K562 (cell line): Measurements from ENCODE around the gene PLAAT4. TPM values are rescaled to one million over a fixed set of nuclear protein-coding genes. Genes with fewer than 3 reads are reported as not detected.

Experiments
- ATF7 ChIP-seq: fragments of 450-650 bp; IDR thresholded peaks from 2 replicates; pipeline ENCODE4 v1.7.1; 2014; ENCODE audit warnings: mild to moderate bottlenecking, moderate library complexity
- COPS2 ChIP-seq: fragments of 450-650 bp; conservative IDR thresholded peaks from 2 replicates; pipeline ENCODE4 v1.6.1; 2016; ENCODE audit warnings: mild to moderate bottlenecking, moderate library complexity
- GATAD2B ChIP-seq: fragments of 450-650 bp; IDR thresholded peaks from 2 replicates; pipeline ENCODE4 v1.6.1; 2017; ENCODE audit warnings: mild to moderate bottlenecking, borderline replicate concordance
- PML ChIP-seq: IDR thresholded peaks from 2 replicates; pipeline ENCODE4 v1.6.1; 2012; ENCODE audit warnings: low read length, inconsistent platforms
- RFX7 ChIP-seq: fragments of 250-450 bp; sonication (Bioruptor Pico); IDR thresholded peaks from 2 replicates; pipeline ENCODE4 v1.5.1; 2021; ENCODE audit warnings: mild to moderate bottlenecking
- ZBTB1 ChIP-seq: sonication (generic); formaldehyde crosslinking; IDR thresholded peaks from 2 replicates; pipeline ENCODE4 v1.8.1; 2023; ENCODE audit warnings: missing genetic modification reagents, low read depth, mild to moderate bottlenecking, borderline replicate concordance
- ZBTB5 ChIP-seq: fragments of 450-650 bp; IDR thresholded peaks from 2 replicates; pipeline ENCODE4 v1.6.1; 2017; ENCODE audit warnings: antibody characterized with exemption
- ZNF217 ChIP-seq: sonication (generic); formaldehyde crosslinking; IDR thresholded peaks from 2 replicates; pipeline ENCODE4 v1.8.0; 2022; ENCODE audit warnings: mild to moderate bottlenecking, missing genetic modification reagents
- polyA plus RNA-seq, 8 experiments: library from polyadenylated mRNA; depleted of rRNA in 4 of 8; stranded (reverse) in 5 of 8; unstranded in 3 of 8; fragments of >200 nt; fragmentation: Nextera tagmentation in 2 of 8; fragmentation: Illumina TruSeq in 1 of 8; extraction: Ambion mirVana in 2 of 8; extraction: Trizol in 1 of 8; gene quantifications; 2 replicates each; pipeline versions ENCODE4 v1.2.1 to v1.2.3, GENCODE V29; 2011 to 2014; ENCODE audit warnings: inconsistent platforms in 1 of 8, missing spikeins in 1 of 8
- total RNA-seq, 7 experiments: library from RNA; depleted of rRNA in 6 of 7; stranded (reverse); fragments of >200 nt in 6 of 7; fragmentation: Illumina TruSeq in 2 of 7; extraction: Trizol in 2 of 7; gene quantifications; 2 replicates each; pipeline versions ENCODE4 v1.2.1 to v1.2.3, GENCODE V29; 2011 to 2021; ENCODE audit warnings: low replicate concordance in 1 of 7
- TF ChIP-seq, protein P1 (sequence below): sonication (generic); formaldehyde crosslinking; IDR thresholded peaks from 2 replicates; pipeline ENCODE4 v1.8.0; 2022; ENCODE audit warnings: mild to moderate bottlenecking, missing genetic modification reagents
- TF ChIP-seq, protein P2 (sequence below): sonication (generic); formaldehyde crosslinking; IDR thresholded peaks from 2 replicates; pipeline ENCODE4 v1.8.0; 2023; ENCODE audit warnings: mild to moderate bottlenecking, missing genetic modification reagents

Gene PLAAT4
- total and polyA plus RNA-seq, 9 of the 15 experiments (the other 6 are each of a cell fraction or from before 2014, with no cell fraction given) = 0.54 to 3.0 (median 1.3) TPM; not detected in 1

DNA sequence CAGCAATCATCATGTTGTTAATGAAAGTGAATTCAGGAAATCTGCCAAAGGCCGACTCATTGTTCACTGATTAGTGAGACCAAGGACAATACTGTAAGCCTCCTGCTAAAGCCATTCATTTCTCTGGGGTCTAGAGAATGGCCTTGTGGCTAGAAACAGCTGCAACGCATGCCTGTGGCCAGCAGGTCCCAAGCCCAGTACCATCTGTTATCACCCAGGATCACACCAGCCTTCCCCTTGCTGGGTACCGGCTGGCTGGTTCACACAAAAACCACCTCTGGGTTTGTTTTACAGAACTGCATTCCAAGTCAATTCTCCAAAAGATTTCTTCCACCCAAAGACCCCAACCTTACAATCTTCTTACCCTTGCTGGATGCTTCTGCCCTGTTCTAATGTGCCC lies 46.7 kb upstream of the PLAAT4 start (continued):
- TF ChIP-seq, protein P1, sequence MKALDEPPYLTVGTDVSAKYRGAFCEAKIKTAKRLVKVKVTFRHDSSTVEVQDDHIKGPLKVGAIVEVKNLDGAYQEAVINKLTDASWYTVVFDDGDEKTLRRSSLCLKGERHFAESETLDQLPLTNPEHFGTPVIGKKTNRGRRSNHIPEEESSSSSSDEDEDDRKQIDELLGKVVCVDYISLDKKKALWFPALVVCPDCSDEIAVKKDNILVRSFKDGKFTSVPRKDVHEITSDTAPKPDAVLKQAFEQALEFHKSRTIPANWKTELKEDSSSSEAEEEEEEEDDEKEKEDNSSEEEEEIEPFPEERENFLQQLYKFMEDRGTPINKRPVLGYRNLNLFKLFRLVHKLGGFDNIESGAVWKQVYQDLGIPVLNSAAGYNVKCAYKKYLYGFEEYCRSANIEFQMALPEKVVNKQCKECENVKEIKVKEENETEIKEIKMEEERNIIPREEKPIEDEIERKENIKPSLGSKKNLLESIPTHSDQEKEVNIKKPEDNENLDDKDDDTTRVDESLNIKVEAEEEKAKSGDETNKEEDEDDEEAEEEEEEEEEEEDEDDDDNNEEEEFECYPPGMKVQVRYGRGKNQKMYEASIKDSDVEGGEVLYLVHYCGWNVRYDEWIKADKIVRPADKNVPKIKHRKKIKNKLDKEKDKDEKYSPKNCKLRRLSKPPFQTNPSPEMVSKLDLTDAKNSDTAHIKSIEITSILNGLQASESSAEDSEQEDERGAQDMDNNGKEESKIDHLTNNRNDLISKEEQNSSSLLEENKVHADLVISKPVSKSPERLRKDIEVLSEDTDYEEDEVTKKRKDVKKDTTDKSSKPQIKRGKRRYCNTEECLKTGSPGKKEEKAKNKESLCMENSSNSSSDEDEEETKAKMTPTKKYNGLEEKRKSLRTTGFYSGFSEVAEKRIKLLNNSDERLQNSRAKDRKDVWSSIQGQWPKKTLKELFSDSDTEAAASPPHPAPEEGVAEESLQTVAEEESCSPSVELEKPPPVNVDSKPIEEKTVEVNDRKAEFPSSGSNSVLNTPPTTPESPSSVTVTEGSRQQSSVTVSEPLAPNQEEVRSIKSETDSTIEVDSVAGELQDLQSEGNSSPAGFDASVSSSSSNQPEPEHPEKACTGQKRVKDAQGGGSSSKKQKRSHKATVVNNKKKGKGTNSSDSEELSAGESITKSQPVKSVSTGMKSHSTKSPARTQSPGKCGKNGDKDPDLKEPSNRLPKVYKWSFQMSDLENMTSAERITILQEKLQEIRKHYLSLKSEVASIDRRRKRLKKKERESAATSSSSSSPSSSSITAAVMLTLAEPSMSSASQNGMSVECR (CRISPR knock-in tag) = no peak
- no peak for TF ChIP-seq GATAD2B
- TF ChIP-seq, protein P2, sequence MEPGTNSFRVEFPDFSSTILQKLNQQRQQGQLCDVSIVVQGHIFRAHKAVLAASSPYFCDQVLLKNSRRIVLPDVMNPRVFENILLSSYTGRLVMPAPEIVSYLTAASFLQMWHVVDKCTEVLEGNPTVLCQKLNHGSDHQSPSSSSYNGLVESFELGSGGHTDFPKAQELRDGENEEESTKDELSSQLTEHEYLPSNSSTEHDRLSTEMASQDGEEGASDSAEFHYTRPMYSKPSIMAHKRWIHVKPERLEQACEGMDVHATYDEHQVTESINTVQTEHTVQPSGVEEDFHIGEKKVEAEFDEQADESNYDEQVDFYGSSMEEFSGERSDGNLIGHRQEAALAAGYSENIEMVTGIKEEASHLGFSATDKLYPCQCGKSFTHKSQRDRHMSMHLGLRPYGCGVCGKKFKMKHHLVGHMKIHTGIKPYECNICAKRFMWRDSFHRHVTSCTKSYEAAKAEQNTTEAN (CRISPR knock-in tag) = no peak
- no peak for TF ChIP-seq PML
- no peak for TF ChIP-seq RFX7 (CRISPR knock-in tag)
- TF ChIP-seq ZBTB1 (CRISPR knock-in tag) = no peak
- TF ChIP-seq ZNF217 = no peak
- no peak for TF ChIP-seq ATF7
- TF ChIP-seq ZBTB5 = no peak
- no peak for TF ChIP-seq COPS2
- TF ChIP-seq, all 486 proteins: peak for 0
